Activated CD4-positive, alpha-beta memory T cell treated with anti-CD3 and anti-CD28 coated beads, Interleukin-2, amount 10 ng/mL, durations not matched to agents 7 days and 5 days (primary cell): ENCODE data around the gene FGFBP1. TPM values are rescaled to one million over a fixed set of nuclear protein-coding genes. Genes with fewer than 3 reads are reported as not detected.

Experiments used
- CTCF ChIA-PET: fragments of 350-600 bp; sonication (Branson Sonifier 250); formaldehyde crosslinking; loops from one replicate; lab custom pipeline; 2021; ENCODE audit warnings: antibody characterized with exemption, inconsistent platforms; lab: Charles Lee
- POLR2A ChIA-PET: fragments of 350-600 bp; sonication (Branson Sonifier 250); formaldehyde crosslinking; loops from one replicate; lab custom pipeline; 2021; ENCODE audit warnings: antibody characterized with exemption; lab: Charles Lee
- DNase-seq: peaks from one replicate; pipeline ENCODE4 v3.0.0-alpha.2; 2020
- H3K27ac Mint-ChIP-seq: one replicate; pipeline ENCODE4 v1.8.0; 2021; ENCODE audit warnings: mild to moderate bottlenecking, mixed read lengths
- H3K27me3 Mint-ChIP-seq: one replicate; pipeline ENCODE4 v1.8.0; 2021; ENCODE audit warnings: mixed read lengths
- H3K36me3 Mint-ChIP-seq: one replicate; pipeline ENCODE4 v1.8.0; 2021; ENCODE audit warnings: low read depth, mixed read lengths
- H3K4me1 Mint-ChIP-seq: one replicate; pipeline ENCODE4 v1.8.0; 2021; ENCODE audit warnings: mixed read lengths
- H3K4me3 Mint-ChIP-seq: one replicate; pipeline ENCODE4 v1.8.0; 2021; ENCODE audit warnings: mild to moderate bottlenecking, mixed read lengths
- H3K9me3 Mint-ChIP-seq: one replicate; pipeline ENCODE4 v1.8.0; 2021; ENCODE audit warnings: mixed read lengths
- total RNA-seq, 2 experiments: library from RNA; stranded (reverse); gene quantifications; one replicate each; pipeline ENCODE4 v1.2.3, GENCODE V29; 2021

Gene FGFBP1
- total RNA-seq, 2 experiments from 2014 or later, result not detected

GRCh38 chr4:15898902-15899301 lies 39.6 kb downstream of the FGFBP1 start:
- no peaks in the 10 kb centered on the region for H3K36me3 Mint-ChIP-seq
- no peak for DNase-seq
- peaks cover 2% of the 10 kb centered on the region for H3K9me3 Mint-ChIP-seq
- H3K27me3 Mint-ChIP-seq, result peaks cover 52% of the 10 kb centered on the region
- no peak overlapping the region for H3K27ac Mint-ChIP-seq
- ChIA-PET POLR2A (no interaction called here), CTCF (no interaction called here)
- peaks cover 11% of the 10 kb centered on the region for H3K4me1 Mint-ChIP-seq
- no peak overlapping the region for H3K4me3 Mint-ChIP-seq

- POLR2A ChIA-PET, result no interaction called here
- Mint-ChIP-seq H3K27ac (no peak overlapping the region), H3K9me3 (no peaks in the 10 kb centered on the region), H3K4me1 (peaks cover 5% of the 10 kb centered on the region), H3K36me3 (no peaks in the 10 kb centered on the region), H3K27me3 (peaks cover 46% of the 10 kb centered on the region), H3K4me3 (no peak overlapping the region)
- DNase-seq, result no peak
- CTCF ChIA-PET, result interaction anchor here (0.6 kb wide), 1 partner anchor 255 kb away, joined by 3 read pairs; no protein-coding TSS in a partner anchor
Observed at GRCh38 chr4:15897577-15897976, 41.0 kb downstream of the FGFBP1 start.

GRCh38 chr4:15894921-15895916 lies 43.3 kb downstream of the FGFBP1 start:
- no peak for DNase-seq
- Mint-ChIP-seq H3K4me1 (no peaks in the 10 kb centered on the region), H3K36me3 (no peaks in the 10 kb centered on the region), H3K27ac (no peak overlapping the region), H3K9me3 (no peaks in the 10 kb centered on the region), H3K4me3 (no peak overlapping the region), H3K27me3 (peaks cover 43% of the 10 kb centered on the region)
- ChIA-PET CTCF (no interaction called here), POLR2A (no interaction called here)

GRCh38 chr4:15894393-15894792 lies 44.1 kb downstream of the FGFBP1 start:
- ChIA-PET POLR2A (no interaction called here), CTCF (no interaction called here)
- H3K36me3 Mint-ChIP-seq, result no peaks in the 10 kb centered on the region
- no peak overlapping the region for H3K4me3 Mint-ChIP-seq
- no peaks in the 10 kb centered on the region for H3K9me3 Mint-ChIP-seq
- peaks cover 40% of the 10 kb centered on the region for H3K27me3 Mint-ChIP-seq
- no peak for DNase-seq
- no peaks in the 10 kb centered on the region for H3K4me1 Mint-ChIP-seq
- no peak overlapping the region for H3K27ac Mint-ChIP-seq

- Mint-ChIP-seq H3K9me3 (no peaks in the 10 kb centered on the region), H3K4me3 (no peak overlapping the region), H3K36me3 (no peaks in the 10 kb centered on the region), H3K27me3 (peaks cover 35% of the 10 kb centered on the region), H3K4me1 (no peaks in the 10 kb centered on the region), H3K27ac (no peak overlapping the region)
- no peak for DNase-seq
- POLR2A ChIA-PET, result no interaction called here
- CTCF ChIA-PET, result no interaction called here
Observed at GRCh38 chr4:15893962-15894361, 44.6 kb downstream of the FGFBP1 start.

- peaks cover 22% of the 10 kb centered on the region for H3K27me3 Mint-ChIP-seq
- no peaks in the 10 kb centered on the region for H3K9me3 Mint-ChIP-seq
- no peaks in the 10 kb centered on the region for H3K36me3 Mint-ChIP-seq
- no peaks in the 10 kb centered on the region for H3K4me1 Mint-ChIP-seq
- CTCF ChIA-PET, result no interaction called here
- no peak for DNase-seq
- POLR2A ChIA-PET, result no interaction called here
- H3K27ac Mint-ChIP-seq, result no peak overlapping the region
- no peak overlapping the region for H3K4me3 Mint-ChIP-seq
Observed at GRCh38 chr4:15891312-15891711, 47.2 kb downstream of the FGFBP1 start.

- H3K27me3 Mint-ChIP-seq, result peaks cover 17% of the 10 kb centered on the region
- H3K4me3 Mint-ChIP-seq, result no peak overlapping the region
- POLR2A ChIA-PET, result no interaction called here
- no peaks in the 10 kb centered on the region for H3K9me3 Mint-ChIP-seq
- no peak for DNase-seq
- no peaks in the 10 kb centered on the region for H3K4me1 Mint-ChIP-seq
- H3K36me3 Mint-ChIP-seq, result no peaks in the 10 kb centered on the region
- CTCF ChIA-PET, result interaction anchor here (0.8 kb wide), 1 partner anchor 8 kb away, joined by 3 read pairs; no protein-coding TSS in a partner anchor
- H3K27ac Mint-ChIP-seq, result no peak overlapping the region
Observed at GRCh38 chr4:15890246-15890829, 48.2 kb downstream of the FGFBP1 start.

GRCh38 chr4:15888515-15888914 lies 50.0 kb downstream of the FGFBP1 start:
- ChIA-PET POLR2A (no interaction called here), CTCF (interaction anchor here (1.0 to 1.8 kb wide), 2 partner anchors 8 to 83 kb away, joined by 4 read pairs; no protein-coding TSS in a partner anchor)
- Mint-ChIP-seq H3K9me3 (no peaks in the 10 kb centered on the region), H3K36me3 (no peaks in the 10 kb centered on the region), H3K27me3 (peaks cover 22% of the 10 kb centered on the region), H3K4me1 (no peaks in the 10 kb centered on the region), H3K4me3 (no peak overlapping the region), H3K27ac (no peak overlapping the region)
- no peak for DNase-seq

Other genes starting within 250 kb of the FGFBP1 start
- under 1 TPM; 0.40 to 0.95 TPM for gene BST1, start 235.7 kb downstream of the FGFBP1 start, total RNA-seq
- gene CD38, start 160.4 kb downstream of the FGFBP1 start, total RNA-seq, result 100 to 1,000 TPM; 128 TPM
- 1 to 10 TPM; 3.2 to 5.3 TPM for gene FGFBP2, start 24.4 kb upstream of the FGFBP1 start, total RNA-seq
- gene PROM1, start 145.3 kb upstream of the FGFBP1 start, total RNA-seq, result not detected